ENCODE data around the gene LSM2. TPM values are rescaled to one million over a fixed set of nuclear protein-coding genes. Genes with fewer than 3 reads are reported as not detected.
A peak's percentile ranks its signal among the peaks of the same experiment; 100 is the strongest.

The LSM2 gene
- total and polyA plus RNA-seq, 9 of the 15 experiments (the other 6 are each of a cell fraction or from before 2014, with no cell fraction given), result 154 to 407 (median 223) TPM

DNA sequence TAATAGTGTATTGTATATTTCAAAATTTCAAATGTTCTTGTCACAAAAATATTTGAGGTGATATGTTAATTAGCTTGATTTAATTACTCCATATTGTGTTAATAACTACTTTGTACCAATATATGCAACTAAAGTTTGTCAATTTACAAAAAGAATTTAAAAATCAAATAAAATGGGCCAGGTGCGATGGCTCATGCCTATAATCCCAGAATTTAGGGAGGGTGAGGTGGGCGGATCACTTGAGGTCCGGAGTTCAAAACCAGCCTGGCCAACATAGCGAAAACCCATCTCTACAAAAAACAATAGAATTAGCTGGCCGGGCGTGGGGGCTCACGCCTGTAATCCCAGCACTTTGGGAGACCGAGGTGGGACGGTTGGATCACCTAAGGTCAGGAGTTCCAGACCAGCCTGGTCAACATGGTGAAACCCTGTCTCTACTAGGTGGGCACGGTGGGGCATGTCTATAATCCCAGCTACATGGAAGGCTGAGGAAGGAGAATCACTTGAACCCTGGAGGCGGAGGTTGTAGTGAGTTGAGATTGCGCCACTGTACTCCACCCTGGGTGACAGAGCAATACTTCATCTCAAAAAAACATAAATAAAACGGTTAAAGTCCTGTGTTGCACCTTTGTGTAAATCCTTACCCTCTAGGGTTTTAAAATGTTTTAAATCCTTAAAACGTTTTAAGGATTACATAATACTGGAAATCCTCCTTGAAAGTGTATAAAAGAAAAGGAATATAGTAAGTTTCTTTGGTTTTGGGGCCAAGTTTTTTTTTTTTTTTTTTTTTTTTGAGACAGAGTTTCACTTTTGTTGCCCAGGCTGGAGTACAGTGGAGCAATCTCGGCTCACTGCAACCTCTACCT is 24.8 kb upstream of the LSM2 start (continued):
- TF ChIP-seq IRF1 (CRISPR knock-in tag; IDR thresholded peaks at IDR 0.05; ENCODE audit: borderline replicate concordance) (no peak), CREBBP (IDR thresholded peaks at IDR 0.05; ENCODE audit: low read depth, low read length) (no peak), TSC22D4 (tag; IDR thresholded peaks at IDR 0.05) (no peak), EP400 (IDR thresholded peaks at IDR 0.05) (no peak), ZBTB17 (CRISPR knock-in tag; IDR thresholded peaks at IDR 0.05) (peak; percentile 63; the same call in 1 of the 2 replicates), SRSF9 (IDR thresholded peaks at IDR 0.05; ENCODE audit: borderline replicate concordance, low read depth, low read length) (no peak), CBX2 (IDR thresholded peaks at IDR 0.05; ENCODE audit: insufficient read depth, low read length, poor library complexity, severe bottlenecking) (no peak), ARID1B (IDR thresholded peaks at IDR 0.05) (no peak), SMARCA4 (IDR thresholded peaks at IDR 0.05) (peak; percentile 75), E2F3 (CRISPR knock-in tag; IDR thresholded peaks at IDR 0.05) (peak; percentile 64; the same call in 1 of the 2 replicates), ZNF511 (CRISPR knock-in tag; IDR thresholded peaks at IDR 0.05) (no peak), PPARD (CRISPR knock-in tag; IDR thresholded peaks at IDR 0.05) (0 out of 2 replicates have a peak, but pooled peaks have one; percentile 7), NCOA6 (IDR thresholded peaks at IDR 0.05) (no peak), U2AF2 (optimal IDR thresholded peaks at IDR 0.05; ENCODE audit: low read depth, low read length) (no peak), ZNF696 (CRISPR knock-in tag; conservative IDR thresholded peaks at IDR 0.05) (no peak), GABPB2 (CRISPR knock-in tag; conservative IDR thresholded peaks at IDR 0.05) (0 out of 2 replicates have a peak, but pooled peaks have one; percentile 23), NR3C1 (CRISPR knock-in tag; IDR thresholded peaks at IDR 0.05) (no peak), TBP (optimal IDR thresholded peaks at IDR 0.05; ENCODE audit: low read depth, low read length) (no peak)
- TF ChIP-seq, protein P1, sequence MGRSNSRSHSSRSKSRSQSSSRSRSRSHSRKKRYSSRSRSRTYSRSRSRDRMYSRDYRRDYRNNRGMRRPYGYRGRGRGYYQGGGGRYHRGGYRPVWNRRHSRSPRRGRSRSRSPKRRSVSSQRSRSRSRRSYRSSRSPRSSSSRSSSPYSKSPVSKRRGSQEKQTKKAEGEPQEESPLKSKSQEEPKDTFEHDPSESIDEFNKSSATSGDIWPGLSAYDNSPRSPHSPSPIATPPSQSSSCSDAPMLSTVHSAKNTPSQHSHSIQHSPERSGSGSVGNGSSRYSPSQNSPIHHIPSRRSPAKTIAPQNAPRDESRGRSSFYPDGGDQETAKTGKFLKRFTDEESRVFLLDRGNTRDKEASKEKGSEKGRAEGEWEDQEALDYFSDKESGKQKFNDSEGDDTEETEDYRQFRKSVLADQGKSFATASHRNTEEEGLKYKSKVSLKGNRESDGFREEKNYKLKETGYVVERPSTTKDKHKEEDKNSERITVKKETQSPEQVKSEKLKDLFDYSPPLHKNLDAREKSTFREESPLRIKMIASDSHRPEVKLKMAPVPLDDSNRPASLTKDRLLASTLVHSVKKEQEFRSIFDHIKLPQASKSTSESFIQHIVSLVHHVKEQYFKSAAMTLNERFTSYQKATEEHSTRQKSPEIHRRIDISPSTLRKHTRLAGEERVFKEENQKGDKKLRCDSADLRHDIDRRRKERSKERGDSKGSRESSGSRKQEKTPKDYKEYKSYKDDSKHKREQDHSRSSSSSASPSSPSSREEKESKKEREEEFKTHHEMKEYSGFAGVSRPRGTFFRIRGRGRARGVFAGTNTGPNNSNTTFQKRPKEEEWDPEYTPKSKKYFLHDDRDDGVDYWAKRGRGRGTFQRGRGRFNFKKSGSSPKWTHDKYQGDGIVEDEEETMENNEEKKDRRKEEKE (IDR thresholded peaks at IDR 0.05; ENCODE audit: borderline replicate concordance in 1 of 2, control insufficient read depth in 1 of 2, low read depth in 2 of 2, low read length in 1 of 2), result no peak
- TF ChIP-seq, protein P2, sequence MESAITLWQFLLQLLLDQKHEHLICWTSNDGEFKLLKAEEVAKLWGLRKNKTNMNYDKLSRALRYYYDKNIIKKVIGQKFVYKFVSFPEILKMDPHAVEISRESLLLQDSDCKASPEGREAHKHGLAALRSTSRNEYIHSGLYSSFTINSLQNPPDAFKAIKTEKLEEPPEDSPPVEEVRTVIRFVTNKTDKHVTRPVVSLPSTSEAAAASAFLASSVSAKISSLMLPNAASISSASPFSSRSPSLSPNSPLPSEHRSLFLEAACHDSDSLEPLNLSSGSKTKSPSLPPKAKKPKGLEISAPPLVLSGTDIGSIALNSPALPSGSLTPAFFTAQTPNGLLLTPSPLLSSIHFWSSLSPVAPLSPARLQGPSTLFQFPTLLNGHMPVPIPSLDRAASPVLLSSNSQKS (CRISPR knock-in tag; IDR thresholded peaks at IDR 0.05), result 0 out of 2 replicates have a peak, but pooled peaks have one; percentile 69
